Fibroblast of lung (primary cell): ENCODE results near the gene ADRB2. TPM values are rescaled to one million over a fixed set of nuclear protein-coding genes. Genes with fewer than 3 reads are reported as not detected.

Source experiments
- DNase-seq, 2 donors: peaks; one replicate each; pipeline versions ENCODE4 v3.0.0 to v3.0.0-alpha.2; 2010; ENCODE audit warnings: low read depth in 2 of 2
- H2AFZ ChIP-seq: 2 replicates; pipeline ENCODE4 v1.5.1; 2012; ENCODE audit warnings: low read length, control low read depth, inconsistent platforms
- H3K27ac ChIP-seq: 2 replicates; pipeline ENCODE4 v1.5.1; 2011; ENCODE audit warnings: low read length, control low read depth; ENCODE audit not compliant: insufficient read depth
- H3K27me3 ChIP-seq: 2 replicates; pipeline ENCODE4 v1.5.1; 2011; ENCODE audit warnings: mild to moderate bottlenecking, low read length; ENCODE audit not compliant: control insufficient read depth, insufficient read depth
- H3K36me3 ChIP-seq: 2 replicates; pipeline ENCODE4 v1.5.1; 2011; ENCODE audit warnings: low read length; ENCODE audit not compliant: control insufficient read depth, insufficient read depth
- H3K4me1 ChIP-seq: 2 replicates; pipeline ENCODE4 v1.5.1; 2011; ENCODE audit warnings: low read length; ENCODE audit not compliant: control insufficient read depth, insufficient read depth; ENCODE audit errors: extremely low read depth
- H3K4me2 ChIP-seq: 2 replicates; pipeline ENCODE4 v1.5.1; 2011; ENCODE audit warnings: low read length, control low read depth; ENCODE audit not compliant: insufficient read depth; ENCODE audit errors: extremely low read depth
- H3K4me3 ChIP-seq, 4 experiments: fragments of 200-600 bp in 1 of 4; sonication (generic) in 1 of 4; replicated peaks in 1 of 4; 2 replicates each; pipeline ENCODE4 v1.5.1; 2011 to 2016; ENCODE audit warnings: low read length in 4 of 4, low read depth in 3 of 4, mild to moderate bottlenecking in 3 of 4, control low read depth in 2 of 4, inconsistent platforms in 1 of 4, mixed read lengths in 1 of 4; ENCODE audit not compliant: insufficient read depth in 1 of 4; ENCODE audit errors: control extremely low read depth in 1 of 4
- H3K79me2 ChIP-seq: 2 replicates; pipeline ENCODE4 v1.5.1; 2012; ENCODE audit warnings: mild to moderate bottlenecking, low read length, inconsistent platforms; ENCODE audit not compliant: control insufficient read depth, insufficient read depth
- H3K9ac ChIP-seq: 2 replicates; pipeline ENCODE4 v1.5.1; 2011; ENCODE audit warnings: mild to moderate bottlenecking, low read length, control low read depth; ENCODE audit not compliant: insufficient read depth
- H3K9me3 ChIP-seq: 2 replicates; pipeline ENCODE4 v1.5.1; 2012; ENCODE audit warnings: low read depth, low read length; ENCODE audit not compliant: control insufficient read depth, insufficient read depth
- H4K20me1 ChIP-seq: 2 replicates; pipeline ENCODE4 v1.5.1; 2011; ENCODE audit warnings: low read length; ENCODE audit not compliant: control insufficient read depth, insufficient read depth; ENCODE audit errors: extremely low read depth
- EZH2 ChIP-seq: IDR thresholded peaks from 2 replicates; pipeline ENCODE4 v1.5.1; 2012; ENCODE audit warnings: low read length, control low read depth, mild to moderate bottlenecking; ENCODE audit errors: missing control alignments
- polyA plus RNA-seq, 2 donors: library from polyadenylated mRNA; depleted of rRNA in 1 of 2; stranded (reverse) in 1 of 2; unstranded in 1 of 2; fragments of >200 nt; gene quantifications; 2 replicates each; pipeline ENCODE4 v1.2.1, GENCODE V29; 2011 to 2012; ENCODE audit warnings: missing spikeins in 1 of 2
- total RNA-seq: library from RNA; depleted of rRNA; stranded (reverse); fragments of >200 nt; gene quantifications from 2 replicates; pipeline ENCODE4 v1.2.1, GENCODE V29; 2014
- TF ChIP-seq, protein P1 (sequence below), 2 donors: IDR thresholded peaks in 1 of 2; conservative IDR thresholded peaks in 1 of 2; 1 replicate in 1 of 2; 2 replicates in 1 of 2; pipeline ENCODE4 v1.5.1; 2011 to 2012; ENCODE audit warnings: low read length in 2 of 2, control low read depth in 1 of 2, inconsistent platforms in 1 of 2, low read depth in 1 of 2, mild to moderate bottlenecking in 1 of 2

The ADRB2 gene
- total and polyA plus RNA-seq, 2 donors (not counting 1 experiment from before 2014, with no cell fraction given): 0.60 to 4.5 TPM

GRCh38 chr5:148817606-148818005, 8.8 kb upstream of the ADRB2 start:
- no peak for TF ChIP-seq EZH2
- TF ChIP-seq, protein P1, sequence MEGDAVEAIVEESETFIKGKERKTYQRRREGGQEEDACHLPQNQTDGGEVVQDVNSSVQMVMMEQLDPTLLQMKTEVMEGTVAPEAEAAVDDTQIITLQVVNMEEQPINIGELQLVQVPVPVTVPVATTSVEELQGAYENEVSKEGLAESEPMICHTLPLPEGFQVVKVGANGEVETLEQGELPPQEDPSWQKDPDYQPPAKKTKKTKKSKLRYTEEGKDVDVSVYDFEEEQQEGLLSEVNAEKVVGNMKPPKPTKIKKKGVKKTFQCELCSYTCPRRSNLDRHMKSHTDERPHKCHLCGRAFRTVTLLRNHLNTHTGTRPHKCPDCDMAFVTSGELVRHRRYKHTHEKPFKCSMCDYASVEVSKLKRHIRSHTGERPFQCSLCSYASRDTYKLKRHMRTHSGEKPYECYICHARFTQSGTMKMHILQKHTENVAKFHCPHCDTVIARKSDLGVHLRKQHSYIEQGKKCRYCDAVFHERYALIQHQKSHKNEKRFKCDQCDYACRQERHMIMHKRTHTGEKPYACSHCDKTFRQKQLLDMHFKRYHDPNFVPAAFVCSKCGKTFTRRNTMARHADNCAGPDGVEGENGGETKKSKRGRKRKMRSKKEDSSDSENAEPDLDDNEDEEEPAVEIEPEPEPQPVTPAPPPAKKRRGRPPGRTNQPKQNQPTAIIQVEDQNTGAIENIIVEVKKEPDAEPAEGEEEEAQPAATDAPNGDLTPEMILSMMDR (conservative IDR thresholded peaks at IDR 0.05 in 1 of 2, IDR thresholded peaks at IDR 0.05 in 1 of 2; ENCODE audit: low read depth in 1 of 2, low read length in 2 of 2): no peak
- Histone ChIP-seq H3K27me3 (no peaks in the 10 kb centered on the region), H3K9me3 (no peaks in the 10 kb centered on the region), H3K27ac (no peak overlapping the region), H3K36me3 (no peaks in the 10 kb centered on the region), H3K79me2 (no peaks in the 10 kb centered on the region), H3K4me3 (no peak overlapping the region), H4K20me1 (no peaks in the 10 kb centered on the region), H3K4me2 (no peak overlapping the region), H2AFZ (no peak overlapping the region), H3K4me1 (no peaks in the 10 kb centered on the region), H3K9ac (no peak overlapping the region)
- no peak for DNase-seq

DNA sequence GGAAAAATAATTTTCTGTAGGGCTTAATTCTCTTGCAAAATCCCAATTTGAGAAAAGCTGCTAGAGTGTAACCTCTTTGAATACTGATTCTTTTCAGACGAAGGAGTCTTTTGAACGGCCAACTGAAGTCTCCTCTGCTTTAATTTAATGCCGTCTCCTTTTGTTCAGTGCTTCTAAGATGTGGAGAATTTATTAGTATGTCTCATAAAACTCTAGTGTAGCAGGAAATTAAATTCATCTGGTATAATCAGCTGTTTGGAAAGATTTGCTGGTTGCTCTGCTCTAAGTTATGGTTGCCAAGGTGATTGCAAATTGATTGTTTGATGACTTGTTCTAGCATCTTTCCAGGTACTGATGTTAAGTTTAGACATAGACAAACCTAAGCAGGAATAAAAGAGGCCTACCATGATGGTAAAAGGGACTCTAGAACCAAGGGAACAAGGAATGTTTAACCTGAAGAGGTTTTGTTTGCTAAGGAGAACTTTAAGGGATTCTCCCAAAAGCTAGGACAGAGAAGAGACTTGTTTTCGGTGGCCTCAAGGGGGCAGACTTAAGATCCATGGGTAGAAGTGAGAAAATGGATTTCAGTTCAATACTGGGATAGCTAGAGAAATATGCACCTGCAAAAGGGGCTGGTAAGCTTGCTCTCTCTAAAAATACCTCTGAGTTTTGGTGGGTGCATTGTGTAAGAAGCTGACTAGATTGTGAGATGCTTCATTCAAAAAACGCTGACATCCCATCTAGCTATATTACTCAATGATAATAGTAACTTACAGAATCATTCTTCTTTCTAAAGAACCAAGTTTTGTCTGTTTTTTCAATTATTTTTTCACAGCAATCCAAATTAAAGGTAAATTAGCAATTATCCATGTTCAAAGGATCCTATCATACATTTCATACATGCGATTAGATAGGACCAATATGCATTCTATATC, 5.7 kb upstream of the ADRB2 start:
- Histone ChIP-seq H4K20me1 (no peaks in the 10 kb centered on the region), H3K4me1 (peaks cover 3% of the 10 kb centered on the region), H3K4me3 (no peak overlapping the region), H3K4me2 (no peak overlapping the region), H3K36me3 (no peaks in the 10 kb centered on the region), H3K9ac (no peak overlapping the region), H3K27ac (no peak overlapping the region), H3K79me2 (no peaks in the 10 kb centered on the region), H2AFZ (no peak overlapping the region), H3K9me3 (no peaks in the 10 kb centered on the region), H3K27me3 (no peaks in the 10 kb centered on the region)
- TF ChIP-seq, protein P1 (conservative IDR thresholded peaks at IDR 0.05 in 1 of 2, IDR thresholded peaks at IDR 0.05 in 1 of 2; ENCODE audit: low read depth in 1 of 2, low read length in 2 of 2): peak; percentile 73 to 81
- TF ChIP-seq EZH2: no peak
- DNase-seq: peak; percentile 22 to 65

GRCh38 chr5:148823871-148824270, 2.5 kb upstream of the ADRB2 start:
- TF ChIP-seq, protein P1 (conservative IDR thresholded peaks at IDR 0.05 in 1 of 2, IDR thresholded peaks at IDR 0.05 in 1 of 2; ENCODE audit: low read depth in 1 of 2, low read length in 2 of 2): no peak
- TF ChIP-seq EZH2: no peak
- H3K4me2 ChIP-seq: no peak overlapping the region
- H3K4me3 ChIP-seq: no peak overlapping the region
- no peaks in the 10 kb centered on the region for H3K36me3 ChIP-seq
- H3K79me2 ChIP-seq: peaks cover 14% of the 10 kb centered on the region
- H4K20me1 ChIP-seq: no peaks in the 10 kb centered on the region
- peaks cover 6% of the 10 kb centered on the region for H3K4me1 ChIP-seq
- H3K9ac ChIP-seq: no peak overlapping the region
- DNase-seq: no peak
- no peak overlapping the region for H3K27ac ChIP-seq
- H3K27me3 ChIP-seq: no peaks in the 10 kb centered on the region
- H3K9me3 ChIP-seq: no peaks in the 10 kb centered on the region
- H2AFZ ChIP-seq: no peak overlapping the region
